Measurements from ENCODE around the gene TLR2.

The TLR2 gene

DNA sequence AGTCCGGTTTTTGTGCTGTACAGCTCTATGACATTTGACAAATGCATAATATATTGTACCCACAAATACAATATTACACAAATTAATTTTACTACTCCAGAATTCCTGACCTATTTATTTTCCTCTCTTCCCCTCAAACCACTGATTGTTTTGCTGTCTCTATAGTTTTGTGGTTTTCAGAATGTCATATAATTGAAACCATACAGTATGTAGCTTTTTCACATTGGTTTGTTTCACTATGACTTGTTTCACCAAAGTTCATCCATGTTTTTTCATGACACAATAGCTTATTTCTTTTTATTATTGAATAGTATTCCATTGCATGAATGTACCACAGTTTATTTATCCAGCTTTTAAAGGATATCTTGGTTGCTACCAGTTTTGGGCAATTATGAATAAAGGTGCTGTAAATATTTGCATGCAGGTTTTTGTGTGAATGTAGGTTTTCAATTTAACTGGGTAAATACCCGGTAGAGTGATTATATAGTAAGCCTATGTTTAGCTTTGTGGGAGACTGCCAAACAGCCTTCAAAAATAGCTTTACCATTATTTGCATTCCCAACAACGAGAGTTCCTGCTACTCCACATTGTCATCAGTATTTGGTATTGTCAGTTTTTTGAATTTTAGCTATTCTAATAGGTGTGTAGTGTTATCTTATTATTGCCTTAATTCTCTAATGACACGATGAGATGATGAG, 49.8 kb downstream of the TLR2 start:
- DNase-seq, result no peak

DNA sequence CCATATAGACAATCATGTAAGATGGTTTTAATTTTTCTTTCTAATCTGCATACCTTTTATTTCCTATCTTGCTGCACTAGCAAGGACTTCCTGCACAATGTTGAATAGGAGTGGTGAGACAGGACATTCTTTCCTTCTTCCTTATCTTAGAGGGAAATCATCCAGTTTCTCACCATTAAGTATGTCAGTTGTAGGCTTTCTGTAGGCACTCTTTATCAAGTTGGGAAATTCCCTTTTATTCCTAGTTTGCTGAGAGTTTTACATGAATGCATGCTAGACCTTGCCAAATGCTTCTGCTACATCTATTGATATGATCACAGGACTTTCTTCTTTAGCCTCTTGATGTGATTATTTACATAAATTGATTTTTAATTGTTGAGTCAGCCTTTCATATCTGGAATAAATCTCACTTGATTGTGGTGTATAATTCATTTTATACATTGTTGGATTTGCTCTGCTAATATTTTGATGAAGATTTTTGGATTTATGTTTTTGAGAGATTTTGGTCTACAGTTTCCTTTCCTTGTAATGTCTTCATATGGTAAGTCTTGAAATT, 51.9 kb downstream of the TLR2 start:
- DNase-seq, result no peak

DNA sequence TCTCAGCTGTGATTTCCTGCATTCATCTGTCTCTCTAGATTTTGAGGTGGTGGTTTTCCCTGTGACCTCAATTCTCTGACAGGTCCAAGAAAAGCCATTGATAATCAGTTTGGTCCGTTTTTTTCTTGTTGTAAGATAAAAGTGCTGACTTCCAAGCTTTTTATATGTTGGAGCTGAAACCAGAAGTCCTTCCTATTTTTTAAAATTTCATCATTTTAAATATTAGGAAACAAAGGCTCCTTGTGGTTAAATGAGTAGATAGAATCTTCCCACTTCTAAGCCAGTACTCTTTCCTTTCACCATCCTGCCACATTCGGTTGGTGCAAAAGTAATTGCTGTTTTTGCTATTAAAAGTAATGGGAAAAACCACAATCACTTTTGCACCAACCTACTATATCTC, 57.5 kb downstream of the TLR2 start:
- DNase-seq, result no peak

DNA sequence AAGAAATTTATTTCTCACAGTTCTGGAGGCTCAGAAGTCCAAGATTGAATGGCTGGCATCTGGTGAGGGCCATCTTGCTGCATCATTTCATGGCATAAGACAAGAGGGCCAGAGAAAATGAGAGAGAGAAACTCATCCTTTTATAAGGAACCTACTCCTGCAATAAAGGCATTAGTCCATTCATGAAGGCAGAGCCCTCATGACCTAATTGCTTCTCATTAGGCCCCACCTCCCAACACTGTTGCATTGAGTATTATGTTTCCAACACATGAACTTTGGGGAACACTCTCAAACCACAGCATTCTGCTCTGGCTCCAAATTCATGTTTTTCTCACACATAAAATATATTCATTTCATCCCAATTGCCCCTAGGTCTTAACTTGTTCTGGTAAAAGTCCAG, 61.6 kb downstream of the TLR2 start:
- no peak for DNase-seq

DNA sequence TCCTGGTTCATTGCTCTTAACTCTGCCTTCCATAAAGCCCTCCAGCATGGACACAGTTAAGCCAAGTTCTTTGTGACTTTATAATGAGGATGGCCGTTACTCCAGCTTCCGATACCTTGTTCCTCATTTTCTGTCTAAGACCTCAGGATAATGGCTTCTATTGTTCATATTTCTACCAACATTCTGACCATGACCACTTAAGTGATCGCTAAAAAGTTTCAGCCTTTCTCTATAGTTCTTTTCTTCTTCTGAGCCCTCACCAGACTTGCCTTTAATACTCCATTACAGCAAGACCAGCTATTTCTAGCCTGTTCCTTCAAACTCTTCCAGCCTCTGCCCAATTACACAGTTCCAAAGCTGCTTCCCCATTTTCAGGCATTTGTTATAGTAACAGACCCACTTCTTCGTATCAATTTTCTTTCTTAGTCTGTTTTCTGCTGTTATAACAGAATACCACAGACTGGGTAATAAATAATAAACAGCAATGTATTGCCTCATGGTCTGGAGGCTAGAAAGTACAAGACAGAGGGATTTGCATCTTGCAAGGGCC, 63.4 kb downstream of the TLR2 start:
- no peak for DNase-seq

DNA sequence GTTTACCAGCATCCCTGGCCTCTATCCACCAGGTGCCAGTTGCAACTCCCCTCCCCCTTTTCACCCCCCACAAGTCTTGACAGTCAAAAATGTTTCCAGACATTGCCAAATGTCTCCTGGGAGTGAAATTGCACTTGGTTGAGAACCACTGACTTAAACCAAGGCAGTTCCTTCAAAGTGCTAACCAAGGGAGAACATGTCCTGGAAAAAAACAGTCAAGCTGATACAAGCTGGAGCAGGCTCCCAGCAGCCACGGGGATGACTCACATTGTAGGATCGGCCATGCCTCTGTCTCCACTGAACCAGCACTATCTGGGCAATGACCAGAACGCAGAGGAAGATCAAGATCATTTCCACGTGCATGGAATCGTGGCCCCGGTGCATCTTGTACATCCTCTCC, 64.3 kb downstream of the TLR2 start:
- no peak for DNase-seq

DNA sequence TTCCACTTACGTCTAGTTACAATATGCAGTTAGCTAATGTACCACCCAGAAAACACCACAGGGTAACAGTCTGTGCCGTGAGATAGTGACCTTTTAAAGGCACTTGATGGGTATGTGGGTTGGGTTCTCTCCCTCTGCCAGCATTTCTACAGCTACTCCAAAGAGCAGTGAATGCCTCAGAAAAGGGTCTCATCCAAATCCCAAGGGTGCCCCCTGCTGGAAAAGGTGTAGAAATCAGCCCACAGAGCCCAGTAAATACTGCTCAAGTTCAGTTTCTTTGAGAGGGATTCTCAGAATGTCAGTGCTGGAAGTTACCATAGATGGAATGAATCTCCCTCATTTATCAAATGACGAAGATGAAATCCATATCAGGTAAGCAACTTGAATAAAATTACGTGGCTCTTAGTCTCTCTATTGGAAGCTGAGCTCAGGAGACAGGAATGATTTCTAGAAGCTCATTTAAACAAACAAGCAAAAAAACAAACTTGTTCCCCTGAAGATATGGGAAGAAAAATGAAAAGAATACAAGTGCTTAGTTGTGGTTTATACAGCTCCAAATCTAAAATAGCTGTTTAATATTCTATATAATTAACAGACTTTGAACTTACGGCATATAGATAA, 66.2 kb downstream of the TLR2 start:
- peak; percentile 62 for DNase-seq

DNA sequence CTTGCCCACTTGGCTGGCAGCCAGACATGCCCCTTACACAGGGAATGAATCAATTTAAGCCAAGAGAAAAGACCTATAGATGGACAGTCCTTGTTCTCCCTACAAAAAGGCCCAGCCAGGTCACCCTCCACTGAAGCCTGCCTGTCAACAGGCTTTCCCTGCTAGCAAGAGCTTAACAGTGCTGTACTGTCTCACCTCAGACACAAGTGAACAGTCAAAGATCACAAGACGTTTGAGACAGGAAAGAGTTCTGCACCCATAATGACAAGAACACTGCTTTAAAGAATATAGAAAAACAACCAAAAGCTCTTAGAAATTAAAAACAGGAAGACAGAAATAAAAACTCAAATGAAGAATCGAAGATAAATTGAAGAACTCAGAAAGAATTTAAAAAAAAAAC, 71.1 kb downstream of the TLR2 start:
- DNase-seq, result no peak

Measured in CD4-positive, alpha-beta T cell treated with Interleukin-12 subunit alpha and Interleukin-12 subunit beta, for 1 hour (primary cell).